DND-41 (cell line): Measurements from ENCODE around the gene SLC22A4.

ENCODE experiments used
- ATAC-seq: fragments of 200-7000 bp; cut with Tn5 transposase; 3 replicates; pipeline ENCODE4 v1.9.1; 2021; ENCODE audit warnings: low read depth; ENCODE audit not compliant: insufficient read depth
- DNase-seq: peaks from one replicate; pipeline ENCODE4 v3.0.0-alpha.2; 2020
- H2AFZ ChIP-seq: 2 replicates; pipeline ENCODE4 v1.6.0; 2012; ENCODE audit warnings: low read depth, low read length
- H3K27ac ChIP-seq: 2 replicates; pipeline ENCODE4 v1.5.1; 2012; ENCODE audit warnings: low read length, inconsistent platforms
- H3K27me3 ChIP-seq: fragments of 200-600 bp; sonication (generic); 2 replicates; pipeline ENCODE4 v1.6.0; 2012; ENCODE audit warnings: low read length, mild to moderate bottlenecking, inconsistent platforms; ENCODE audit not compliant: insufficient read depth, poor library complexity
- H3K36me3 ChIP-seq: 2 replicates; pipeline ENCODE4 v1.5.1; 2012; ENCODE audit warnings: low read length, inconsistent platforms; ENCODE audit not compliant: insufficient read depth
- H3K4me1 ChIP-seq: 2 replicates; pipeline ENCODE4 v1.5.1; 2012; ENCODE audit warnings: mild to moderate bottlenecking, low read length; ENCODE audit not compliant: insufficient read depth
- H3K4me2 ChIP-seq: 2 replicates; pipeline ENCODE4 v1.6.0; 2012; ENCODE audit warnings: mild to moderate bottlenecking, moderate library complexity, low read length, inconsistent platforms; ENCODE audit not compliant: insufficient read depth
- H3K4me3 ChIP-seq, 2 experiments: fragments of 200-600 bp in 1 of 2; shearing (Covaris generic) in 1 of 2; 2 replicates each; pipeline ENCODE4 v1.5.1; 2012 to 2016; ENCODE audit warnings: inconsistent platforms in 2 of 2, low read length in 2 of 2, mild to moderate bottlenecking in 2 of 2, low read depth in 1 of 2, moderate library complexity in 1 of 2
- H3K79me2 ChIP-seq: 2 replicates; pipeline ENCODE4 v1.6.0; 2012; ENCODE audit warnings: low read length, inconsistent platforms; ENCODE audit not compliant: insufficient read depth
- H3K9ac ChIP-seq: 2 replicates; pipeline ENCODE4 v1.6.0; 2012; ENCODE audit warnings: low read depth, mild to moderate bottlenecking, inconsistent platforms, low read length, moderate library complexity
- H3K9me3 ChIP-seq: 2 replicates; pipeline ENCODE4 v1.5.1; 2012; ENCODE audit warnings: low read length, moderate library complexity, mild to moderate bottlenecking, inconsistent platforms; ENCODE audit not compliant: insufficient read depth, severe bottlenecking
- H4K20me1 ChIP-seq: 2 replicates; pipeline ENCODE4 v1.6.0; 2012; ENCODE audit warnings: low read length; ENCODE audit not compliant: insufficient read depth
- EZH2 ChIP-seq: IDR thresholded peaks from 3 replicates; pipeline ENCODE4 v1.6.1; 2012; ENCODE audit warnings: borderline replicate concordance, low read depth, mild to moderate bottlenecking, moderate library complexity, low read length, inconsistent platforms; ENCODE audit not compliant: severe bottlenecking
- TF ChIP-seq, protein P1 (sequence below): IDR thresholded peaks from 2 replicates; pipeline ENCODE4 v1.5.1; 2012; ENCODE audit warnings: borderline replicate concordance, low read length, moderate library complexity, mild to moderate bottlenecking; ENCODE audit not compliant: poor library complexity, severe bottlenecking; ENCODE audit errors: extremely low read depth

The SLC22A4 gene

DNA sequence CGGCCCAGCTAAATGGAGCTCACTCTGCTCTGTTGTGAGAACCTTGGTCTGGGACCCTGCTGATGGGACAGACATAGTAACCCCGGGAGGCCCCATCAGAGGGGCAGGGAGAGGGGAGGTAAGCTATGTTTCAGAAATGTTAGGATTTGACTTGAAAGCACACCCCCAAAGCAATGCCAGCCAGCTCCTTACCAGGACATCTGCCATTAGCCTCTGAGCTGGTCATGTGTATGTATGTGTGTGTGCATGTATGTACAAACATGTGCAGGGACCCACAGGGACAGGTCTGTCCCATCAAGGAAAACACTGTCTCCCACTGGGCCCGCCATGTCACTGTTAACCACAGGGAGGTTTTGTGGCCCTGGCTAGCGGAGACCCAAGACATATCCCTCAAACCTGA lies 14.5 kb downstream of the SLC22A4 start:
- H3K36me3 ChIP-seq: no peaks in the 10 kb centered on the region
- H3K4me3 ChIP-seq: no peak overlapping the region
- no peak for ATAC-seq
- no peak overlapping the region for H3K27ac ChIP-seq
- no peaks in the 10 kb centered on the region for H3K79me2 ChIP-seq
- peaks cover 3% of the 10 kb centered on the region for H3K27me3 ChIP-seq
- DNase-seq: no peak
- H3K9me3 ChIP-seq: no peaks in the 10 kb centered on the region
- H3K4me1 ChIP-seq: no peaks in the 10 kb centered on the region
- H4K20me1 ChIP-seq: no peaks in the 10 kb centered on the region
- H3K4me2 ChIP-seq: no peak overlapping the region
- no peak overlapping the region for H3K9ac ChIP-seq
- TF ChIP-seq EZH2: no peak
- TF ChIP-seq, protein P1, sequence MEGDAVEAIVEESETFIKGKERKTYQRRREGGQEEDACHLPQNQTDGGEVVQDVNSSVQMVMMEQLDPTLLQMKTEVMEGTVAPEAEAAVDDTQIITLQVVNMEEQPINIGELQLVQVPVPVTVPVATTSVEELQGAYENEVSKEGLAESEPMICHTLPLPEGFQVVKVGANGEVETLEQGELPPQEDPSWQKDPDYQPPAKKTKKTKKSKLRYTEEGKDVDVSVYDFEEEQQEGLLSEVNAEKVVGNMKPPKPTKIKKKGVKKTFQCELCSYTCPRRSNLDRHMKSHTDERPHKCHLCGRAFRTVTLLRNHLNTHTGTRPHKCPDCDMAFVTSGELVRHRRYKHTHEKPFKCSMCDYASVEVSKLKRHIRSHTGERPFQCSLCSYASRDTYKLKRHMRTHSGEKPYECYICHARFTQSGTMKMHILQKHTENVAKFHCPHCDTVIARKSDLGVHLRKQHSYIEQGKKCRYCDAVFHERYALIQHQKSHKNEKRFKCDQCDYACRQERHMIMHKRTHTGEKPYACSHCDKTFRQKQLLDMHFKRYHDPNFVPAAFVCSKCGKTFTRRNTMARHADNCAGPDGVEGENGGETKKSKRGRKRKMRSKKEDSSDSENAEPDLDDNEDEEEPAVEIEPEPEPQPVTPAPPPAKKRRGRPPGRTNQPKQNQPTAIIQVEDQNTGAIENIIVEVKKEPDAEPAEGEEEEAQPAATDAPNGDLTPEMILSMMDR: no peak
- H2AFZ ChIP-seq: no peak overlapping the region

DNA sequence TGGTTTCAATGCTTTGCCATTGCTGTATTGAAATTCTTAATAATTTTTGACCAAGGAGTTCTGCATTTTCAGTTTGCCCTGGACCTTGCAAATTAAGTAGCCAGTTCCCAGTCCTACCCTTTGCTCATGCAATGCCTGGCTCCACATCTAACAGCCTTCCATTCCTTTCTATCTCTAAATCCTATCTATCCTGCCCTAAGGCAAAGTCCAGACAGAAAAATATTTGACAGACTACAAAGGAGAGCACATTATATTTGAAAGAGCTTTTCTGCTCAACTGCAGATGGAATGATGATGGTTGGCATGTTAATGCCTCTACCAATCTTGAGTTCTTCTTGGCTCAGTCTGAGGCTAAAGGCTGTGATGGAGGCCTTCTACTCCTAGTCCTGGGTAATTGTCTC lies 15.5 kb downstream of the SLC22A4 start:
- H3K4me3 ChIP-seq: no peak overlapping the region
- no peaks in the 10 kb centered on the region for H3K36me3 ChIP-seq
- H3K27me3 ChIP-seq: peaks cover 3% of the 10 kb centered on the region
- no peak overlapping the region for H3K27ac ChIP-seq
- ATAC-seq (no peak), DNase-seq (no peak)
- H2AFZ ChIP-seq: no peak overlapping the region
- no peaks in the 10 kb centered on the region for H3K9me3 ChIP-seq
- no peak overlapping the region for H3K9ac ChIP-seq
- H4K20me1 ChIP-seq: no peaks in the 10 kb centered on the region
- no peak overlapping the region for H3K4me2 ChIP-seq
- TF ChIP-seq, protein P1: no peak
- no peak for TF ChIP-seq EZH2
- no peaks in the 10 kb centered on the region for H3K79me2 ChIP-seq
- no peaks in the 10 kb centered on the region for H3K4me1 ChIP-seq

DNA sequence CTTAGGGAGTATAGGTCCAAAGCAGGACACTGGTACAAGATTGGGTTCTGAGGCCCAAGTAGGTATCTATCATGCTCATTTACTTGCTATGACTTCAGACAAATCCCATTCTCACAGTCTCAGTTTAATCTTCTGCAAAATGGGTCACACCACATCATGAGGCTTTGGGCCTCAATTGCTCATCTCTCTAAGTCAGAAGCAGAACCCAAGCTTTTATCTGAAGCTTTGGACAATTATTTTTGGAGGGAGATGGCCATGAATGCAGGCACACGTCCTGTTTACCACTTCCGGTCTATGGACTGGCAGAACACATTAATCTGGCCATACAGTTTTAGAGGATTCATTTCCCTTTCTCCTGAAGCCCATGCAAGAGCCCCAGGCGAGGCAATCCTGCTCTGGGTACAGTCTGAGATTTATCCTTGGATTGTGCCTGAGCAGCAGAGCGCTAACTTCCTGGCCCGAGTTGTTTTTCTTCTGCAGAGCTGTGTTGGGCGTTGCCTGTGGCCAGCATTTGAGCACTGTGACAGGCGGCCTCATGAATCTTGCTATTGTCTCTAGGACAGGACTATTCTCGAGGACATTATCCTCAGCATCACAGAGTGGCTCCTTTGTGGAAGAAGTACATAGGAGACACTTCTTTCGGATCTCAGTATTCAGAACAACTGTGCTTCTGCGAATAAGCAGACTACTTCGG lies 16.1 kb downstream of the SLC22A4 start:
- Histone ChIP-seq H3K27me3 (peaks cover 3% of the 10 kb centered on the region), H3K9me3 (no peaks in the 10 kb centered on the region), H3K9ac (no peak overlapping the region), H3K36me3 (no peaks in the 10 kb centered on the region), H3K4me1 (no peaks in the 10 kb centered on the region), H3K79me2 (no peaks in the 10 kb centered on the region), H3K27ac (no peak overlapping the region), H2AFZ (no peak overlapping the region), H4K20me1 (no peaks in the 10 kb centered on the region), H3K4me2 (no peak overlapping the region), H3K4me3 (no peak overlapping the region)
- DNase-seq (no peak), ATAC-seq (no peak)
- TF ChIP-seq EZH2: no peak
- TF ChIP-seq, protein P1: no peak

DNA sequence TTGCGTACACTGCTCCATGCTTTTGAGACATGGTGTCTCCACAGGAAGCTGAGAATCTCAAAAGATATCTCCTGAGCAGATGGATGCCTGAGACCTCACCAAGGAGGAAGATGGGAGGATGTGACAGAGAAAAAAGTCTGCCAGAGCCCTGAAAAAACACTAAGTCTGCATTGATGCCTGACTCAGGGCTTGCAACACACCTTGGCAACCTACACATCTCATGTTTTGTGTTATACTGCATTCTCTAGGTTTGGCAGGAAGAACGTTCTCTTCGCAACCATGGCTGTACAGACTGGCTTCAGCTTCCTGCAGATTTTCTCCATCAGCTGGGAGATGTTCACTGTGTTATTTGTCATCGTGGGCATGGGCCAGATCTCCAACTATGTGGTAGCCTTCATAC lies 19.2 kb downstream of the SLC22A4 start:
- H3K9me3 ChIP-seq: no peaks in the 10 kb centered on the region
- H2AFZ ChIP-seq: no peak overlapping the region
- no peaks in the 10 kb centered on the region for H3K4me1 ChIP-seq
- no peak for DNase-seq
- TF ChIP-seq, protein P1: no peak
- TF ChIP-seq EZH2: no peak
- H3K27me3 ChIP-seq: peaks cover 6% of the 10 kb centered on the region
- H3K4me2 ChIP-seq: no peak overlapping the region
- H3K9ac ChIP-seq: no peak overlapping the region
- no peaks in the 10 kb centered on the region for H4K20me1 ChIP-seq
- no peak overlapping the region for H3K4me3 ChIP-seq
- ATAC-seq: no peak
- H3K36me3 ChIP-seq: no peaks in the 10 kb centered on the region
- no peak overlapping the region for H3K27ac ChIP-seq
- no peaks in the 10 kb centered on the region for H3K79me2 ChIP-seq
